A549 (cell line): ENCODE data around the gene UTS2B. TPM values are rescaled to one million over a fixed set of nuclear protein-coding genes. Genes with fewer than 3 reads are reported as not detected.

Experiments
- ATAC-seq, 2 experiments: fragments of 200-7000 bp in 1 of 2; fragments of >200 bp in 1 of 2; cut with Nextera tagmentation in 1 of 2; cut with Tn5 transposase in 1 of 2; 3 replicates each; pipeline versions ENCODE4 v1.8.0 to v1.9.1; 2018 to 2020; ENCODE audit warnings: mild to moderate bottlenecking in 1 of 2, moderate library complexity in 1 of 2
- CTCF ChIA-PET: fragments of 300-600 bp; sonication (Branson Sonifier 250); formaldehyde crosslinking; extraction: SDS; loops from one replicate; lab custom pipeline; 2021; ENCODE audit warnings: antibody characterized with exemption, inconsistent platforms; lab: Yijun Ruan, JAX
- POLR2A ChIA-PET: fragments of 350-600 bp; formaldehyde crosslinking; extraction: SDS; loops from one replicate; lab custom pipeline; 2021; ENCODE audit warnings: antibody characterized with exemption, inconsistent platforms; lab: Yijun Ruan, JAX
- DNase-seq, 2 experiments: peaks; one replicate each; pipeline versions ENCODE4 v3.0.0 to v3.0.0-alpha.2; 2011 to 2016; ENCODE audit warnings: low read depth in 1 of 2, low spot score in 1 of 2
- FAIRE-seq: peaks from 2 replicates; lab custom pipeline; 2011; peaks lifted over from hg19 to GRCh38; lab: Jason Lieb, UNC
- H3K27ac ChIP-seq, 2 experiments: fragments of >200 bp; sonication (Bioruptor Twin); formaldehyde crosslinking; 3 replicates each; pipeline ENCODE4 v1.5.1; 2016 to 2017
- H3K4me1 ChIP-seq: fragments of >200 bp; sonication (Bioruptor Twin); formaldehyde crosslinking; 3 replicates; pipeline ENCODE4 v1.6.1; 2016
- H3K4me2 ChIP-seq: fragments of >200 bp; sonication (Bioruptor Twin); formaldehyde crosslinking; 3 replicates; pipeline ENCODE4 v1.6.1; 2016
- H3K4me3 ChIP-seq: fragments of >200 bp; sonication (Bioruptor Twin); formaldehyde crosslinking; 3 replicates; pipeline ENCODE4 v1.5.1; 2016
- H3K9me3 ChIP-seq: fragments of >200 bp; sonication (Bioruptor Twin); formaldehyde crosslinking; 3 replicates; pipeline ENCODE4 v1.6.1; 2016
- CBX2 ChIP-seq: fragments of 200-600 bp; sonication (generic); IDR thresholded peaks from 2 replicates; pipeline ENCODE4 v1.6.1; 2016; ENCODE audit warnings: low read depth, mild to moderate bottlenecking, borderline replicate concordance
- CHD2 ChIP-seq: fragments of 150-350 bp; IDR thresholded peaks from 2 replicates; pipeline ENCODE4 v1.6.1; 2014; ENCODE audit warnings: low read length; ENCODE audit not compliant: partially characterized antibody
- CHD4 ChIP-seq: fragments of 200-600 bp; sonication (generic); IDR thresholded peaks from 2 replicates; pipeline ENCODE4 v1.6.1; 2016; ENCODE audit warnings: antibody characterized with exemption, mild to moderate bottlenecking, borderline replicate concordance
- ESRRA ChIP-seq: fragments of 150-350 bp; IDR thresholded peaks from 2 replicates; pipeline ENCODE4 v1.6.1; 2014; ENCODE audit warnings: mild to moderate bottlenecking, low read length, borderline replicate concordance
- FOSB ChIP-seq: fragments of 250-450 bp; sonication (Bioruptor Pico); IDR thresholded peaks from 2 replicates; pipeline ENCODE4 v1.5.0; 2020; ENCODE audit warnings: mild to moderate bottlenecking, moderate library complexity
- FOXS1 ChIP-seq: fragments of 250-450 bp; sonication (Bioruptor Pico); IDR thresholded peaks from 2 replicates; pipeline ENCODE4 v1.5.0; 2020; ENCODE audit warnings: mild to moderate bottlenecking, moderate library complexity
- HOXA7 ChIP-seq: fragments of 250-450 bp; sonication (Bioruptor Pico); IDR thresholded peaks from 2 replicates; pipeline ENCODE4 v1.5.0; 2020; ENCODE audit warnings: mild to moderate bottlenecking, moderate library complexity
- HOXB5 ChIP-seq: fragments of 250-450 bp; sonication (Bioruptor Pico); IDR thresholded peaks from 2 replicates; pipeline ENCODE4 v1.5.0; 2020; ENCODE audit warnings: mild to moderate bottlenecking, moderate library complexity
- KDM1A ChIP-seq: fragments of 200-600 bp; sonication (generic); IDR thresholded peaks from 2 replicates; pipeline ENCODE4 v1.6.1; 2016; ENCODE audit warnings: low read depth, mild to moderate bottlenecking
- MYC ChIP-seq: IDR thresholded peaks from 2 replicates; pipeline ENCODE4 v1.6.1; 2012; ENCODE audit warnings: mild to moderate bottlenecking, inconsistent platforms, low read length, improper control_type of control experiment, borderline replicate concordance
- NFE2L2 ChIP-seq: fragments of 150-350 bp; conservative IDR thresholded peaks from 2 replicates; pipeline ENCODE4 v1.6.1; 2014; ENCODE audit warnings: low read length
- NR3C1 ChIP-seq: fragments of >200 bp; sonication (Bioruptor Twin); formaldehyde crosslinking; IDR thresholded peaks from 3 replicates; pipeline ENCODE4 v1.6.1; 2017
- PHF8 ChIP-seq: fragments of 200-600 bp; sonication (generic); IDR thresholded peaks from 2 replicates; pipeline ENCODE4 v1.6.1; 2016; ENCODE audit warnings: low read depth, mild to moderate bottlenecking, antibody characterized with exemption, moderate library complexity, borderline replicate concordance
- POLR2A ChIP-seq: IDR thresholded peaks from 2 replicates; pipeline ENCODE4 v1.6.1; 2012; ENCODE audit warnings: mild to moderate bottlenecking, low read length
- RAD21 ChIP-seq, 2 experiments: fragments of >200 bp in 1 of 2; sonication (Bioruptor Twin) in 1 of 2; formaldehyde crosslinking in 1 of 2; IDR thresholded peaks in 1 of 2; conservative IDR thresholded peaks in 1 of 2; 2 replicates in 1 of 2; 3 replicates in 1 of 2; pipeline ENCODE4 v1.6.1; 2012 to 2018; ENCODE audit warnings: inconsistent platforms in 1 of 2
- RNF2 ChIP-seq: fragments of 200-600 bp; sonication (generic); IDR thresholded peaks from 2 replicates; pipeline ENCODE4 v1.6.1; 2016; ENCODE audit warnings: low read depth, mild to moderate bottlenecking, antibody characterized with exemption, moderate library complexity, borderline replicate concordance
- SMC3 ChIP-seq: fragments of >200 bp; sonication (Bioruptor Twin); formaldehyde crosslinking; IDR thresholded peaks from 3 replicates; pipeline ENCODE4 v1.6.1; 2018; ENCODE audit warnings: inconsistent platforms
- SREBF2 ChIP-seq: fragments of 450-650 bp; IDR thresholded peaks from 2 replicates; pipeline ENCODE4 v1.6.1; 2014; ENCODE audit warnings: mild to moderate bottlenecking, moderate library complexity
- TP53 ChIP-seq: fragments of 250-450 bp; sonication (Bioruptor Pico); IDR thresholded peaks from 2 replicates; pipeline ENCODE4 v1.5.0; 2021; ENCODE audit warnings: mild to moderate bottlenecking, moderate library complexity
- ZC3H11A ChIP-seq: fragments of 450-650 bp; IDR thresholded peaks from 2 replicates; pipeline ENCODE4 v1.6.1; 2014; ENCODE audit warnings: antibody characterized with exemption, mild to moderate bottlenecking
- WGBS: methylation state at CpG from one replicate; pipeline ENCODE4 v1.1.6; 2017; ENCODE audit errors: missing lambda C conversion rate; 5-methylcytosine and 5-hydroxymethylcytosine counted together
- polyA plus RNA-seq, 4 experiments: library from polyadenylated mRNA; depleted of rRNA in 3 of 4; stranded (reverse); fragments of >200 nt; fragmentation: RNase III in 1 of 4; extraction: RNeasy Plus Mini Kit Qiagen cat#74134 plus additional on column Dnase treatment in 1 of 4; gene quantifications; 2 replicates in 3 of 4; 3 replicates in 1 of 4; pipeline ENCODE4 v1.2.3, GENCODE V29; 2011 to 2017
- TF ChIP-seq, protein P1 (sequence below): IDR thresholded peaks from 2 replicates; pipeline ENCODE4 v1.6.1; 2012
- TF ChIP-seq, protein P2 (sequence below): fragments of >200 bp; sonication (Bioruptor Twin); formaldehyde crosslinking; IDR thresholded peaks from 3 replicates; pipeline ENCODE4 v1.5.1; 2016

The UTS2B gene
- polyA plus RNA-seq, 2 of the 4 experiments (the other 2 are of a cell fraction), result 0.16 TPM; not detected in 1

DNA sequence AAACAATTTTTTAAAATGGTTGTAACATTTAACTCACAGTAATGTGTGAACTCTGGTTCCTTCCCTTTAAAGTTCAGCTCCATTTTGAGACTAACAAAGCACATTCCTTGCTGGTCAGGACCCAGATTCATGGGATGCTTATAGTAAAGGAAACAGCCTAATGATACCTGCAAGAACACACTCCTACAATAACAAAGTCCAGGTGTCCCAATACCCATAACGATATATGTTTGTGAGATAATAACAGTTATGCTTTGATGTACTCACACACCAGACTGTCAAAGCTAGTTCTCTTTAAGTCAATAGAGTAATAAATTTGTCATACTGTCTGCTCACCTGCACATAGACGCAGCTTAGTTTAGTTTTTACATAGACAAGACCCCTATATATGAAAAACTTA is 17.0 kb downstream of the UTS2B start:
- Histone ChIP-seq H3K27ac (no peak overlapping the region), H3K4me1 (no peaks in the 10 kb centered on the region), H3K9me3 (no peaks in the 10 kb centered on the region), H3K4me3 (no peak overlapping the region), H3K4me2 (no peak overlapping the region)
- TF ChIP-seq NR3C1 (no peak), HOXA7 (CRISPR knock-in tag) (no peak), TP53 (CRISPR knock-in tag) (no peak), FOSB (CRISPR knock-in tag) (no peak), SREBF2 (no peak), RNF2 (no peak), ZC3H11A (no peak)
- FAIRE-seq, result no peak
- no peak for DNase-seq
- ATAC-seq, result no peak
- POLR2A ChIA-PET, result interaction anchor here (0.7 kb wide), 1 partner anchor 168 kb away, joined by 12 read pairs; no protein-coding TSS in a partner anchor
- WGBS, result 80% methylated on average over 2 of the region's 2 CpGs
- CTCF ChIA-PET, result no interaction called here

DNA sequence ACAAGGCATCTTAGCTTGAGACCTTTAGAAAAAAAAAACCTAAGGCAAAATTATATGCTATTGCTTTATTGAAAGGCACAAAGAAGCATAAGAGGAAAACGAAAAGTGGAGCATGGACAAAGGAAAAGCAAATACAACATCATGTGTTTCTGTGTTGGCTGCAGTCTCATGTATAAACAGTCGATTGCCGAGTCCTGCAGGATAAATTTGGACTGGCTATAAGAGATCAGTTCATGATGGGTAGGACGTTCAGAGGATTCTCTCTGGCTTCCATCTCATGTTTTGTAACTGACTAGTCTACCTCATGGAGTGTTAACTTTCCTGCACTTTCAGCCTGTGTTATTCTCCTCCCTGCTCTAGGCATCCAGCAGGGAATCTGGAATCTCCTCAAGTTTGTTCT is 23.0 kb downstream of the UTS2B start:
- FAIRE-seq (no peak), ATAC-seq (no peak), DNase-seq (no peak)
- WGBS, result 41% methylated on average over 4 of the region's 4 CpGs
- Histone ChIP-seq H3K4me2 (no peak overlapping the region), H3K27ac (no peak overlapping the region), H3K4me1 (no peaks in the 10 kb centered on the region), H3K4me3 (no peak overlapping the region), H3K9me3 (no peaks in the 10 kb centered on the region)
- POLR2A ChIA-PET, result no interaction called here
- CTCF ChIA-PET, result no interaction called here
- TF ChIP-seq, protein P1, sequence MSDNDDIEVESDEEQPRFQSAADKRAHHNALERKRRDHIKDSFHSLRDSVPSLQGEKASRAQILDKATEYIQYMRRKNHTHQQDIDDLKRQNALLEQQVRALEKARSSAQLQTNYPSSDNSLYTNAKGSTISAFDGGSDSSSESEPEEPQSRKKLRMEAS, result no peak
- TF ChIP-seq RAD21 (conservative IDR thresholded peaks at IDR 0.05 in 1 of 2, IDR thresholded peaks at IDR 0.05 in 1 of 2) (no peak), ZC3H11A (no peak), MYC (no peak), SREBF2 (no peak), CHD4 (no peak), KDM1A (no peak), POLR2A (no peak), CBX2 (no peak), NFE2L2 (no peak), FOSB (CRISPR knock-in tag) (no peak), HOXB5 (no peak)

DNA sequence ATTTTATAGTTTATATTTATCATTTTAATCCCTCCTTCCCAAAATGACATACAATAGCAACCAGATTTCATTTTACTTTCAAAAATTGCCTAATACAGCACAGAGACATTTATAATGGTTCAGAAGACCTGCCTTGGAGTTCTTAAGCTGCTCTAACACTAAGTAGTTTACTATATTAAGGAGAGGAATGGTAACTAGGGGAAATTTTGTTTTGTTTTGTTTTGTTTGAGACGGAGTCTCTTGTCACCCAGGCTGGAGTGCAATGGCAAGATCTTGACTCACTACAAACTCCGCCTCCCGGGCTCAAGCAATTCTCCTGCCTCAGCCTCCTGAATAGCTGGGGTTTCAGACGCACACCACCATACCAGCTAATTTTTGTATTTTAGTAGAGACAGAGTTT is 23.9 kb downstream of the UTS2B start:
- ChIA-PET POLR2A (no interaction called here), CTCF (no interaction called here)
- Histone ChIP-seq H3K4me3 (no peak overlapping the region), H3K9me3 (no peaks in the 10 kb centered on the region)
- WGBS, result 92% methylated on average over 4 of the region's 4 CpGs
- TF ChIP-seq CHD2 (no peak), PHF8 (no peak), ESRRA (no peak), FOXS1 (CRISPR knock-in tag) (no peak), SMC3 (no peak), FOSB (CRISPR knock-in tag) (no peak), SREBF2 (no peak)
- TF ChIP-seq, protein P1, result no peak
- TF ChIP-seq, protein P2, sequence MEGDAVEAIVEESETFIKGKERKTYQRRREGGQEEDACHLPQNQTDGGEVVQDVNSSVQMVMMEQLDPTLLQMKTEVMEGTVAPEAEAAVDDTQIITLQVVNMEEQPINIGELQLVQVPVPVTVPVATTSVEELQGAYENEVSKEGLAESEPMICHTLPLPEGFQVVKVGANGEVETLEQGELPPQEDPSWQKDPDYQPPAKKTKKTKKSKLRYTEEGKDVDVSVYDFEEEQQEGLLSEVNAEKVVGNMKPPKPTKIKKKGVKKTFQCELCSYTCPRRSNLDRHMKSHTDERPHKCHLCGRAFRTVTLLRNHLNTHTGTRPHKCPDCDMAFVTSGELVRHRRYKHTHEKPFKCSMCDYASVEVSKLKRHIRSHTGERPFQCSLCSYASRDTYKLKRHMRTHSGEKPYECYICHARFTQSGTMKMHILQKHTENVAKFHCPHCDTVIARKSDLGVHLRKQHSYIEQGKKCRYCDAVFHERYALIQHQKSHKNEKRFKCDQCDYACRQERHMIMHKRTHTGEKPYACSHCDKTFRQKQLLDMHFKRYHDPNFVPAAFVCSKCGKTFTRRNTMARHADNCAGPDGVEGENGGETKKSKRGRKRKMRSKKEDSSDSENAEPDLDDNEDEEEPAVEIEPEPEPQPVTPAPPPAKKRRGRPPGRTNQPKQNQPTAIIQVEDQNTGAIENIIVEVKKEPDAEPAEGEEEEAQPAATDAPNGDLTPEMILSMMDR, result no peak
- TF ChIP-seq, all 56 proteins: peak for 0
- no peak overlapping the region for H3K27ac ChIP-seq
- DNase-seq (no peak), FAIRE-seq (no peak), ATAC-seq (no peak)
- no peaks in the 10 kb centered on the region for H3K4me1 ChIP-seq
- H3K4me2 ChIP-seq, result no peak overlapping the region
